Large intestine (tissue), 3 donors: ENCODE data around the gene FAM171A1. TPM values are rescaled to one million over a fixed set of nuclear protein-coding genes. Genes with fewer than 3 reads are reported as not detected.
A peak's percentile ranks its signal among the peaks of the same experiment; 100 is the strongest.

ENCODE experiments used
- DNase-seq, 2 donors: peaks; one replicate each; pipeline versions ENCODE4 v3.0.0 to v3.0.0-alpha.2; 2013
- H3K27ac ChIP-seq: one replicate; pipeline ENCODE4 v1.5.1; 2013; ENCODE audit warnings: low read length
- H3K27me3 ChIP-seq: 2 replicates; pipeline ENCODE4 v1.6.1; 2013; ENCODE audit warnings: low read length; ENCODE audit not compliant: control insufficient read depth, insufficient read depth
- H3K36me3 ChIP-seq: 2 replicates; pipeline ENCODE4 v1.6.1; 2013; ENCODE audit warnings: low read length; ENCODE audit not compliant: control insufficient read depth, insufficient read depth
- H3K4me1 ChIP-seq: one replicate; pipeline ENCODE4 v1.6.1; 2013; ENCODE audit warnings: low read length; ENCODE audit not compliant: control insufficient read depth, insufficient read depth
- H3K4me3 ChIP-seq: one replicate; pipeline ENCODE4 v1.5.1; 2013; ENCODE audit warnings: low read length
- H3K9me3 ChIP-seq: one replicate; pipeline ENCODE4 v1.6.1; 2013; ENCODE audit warnings: mild to moderate bottlenecking, low read depth, low read length, moderate library complexity; ENCODE audit not compliant: control insufficient read depth
- WGBS: methylation state at CpG from one replicate; pipeline ENCODE4 v1.1.5; 2013; ENCODE audit warnings: low lambda C conversion rate; ENCODE audit not compliant: insufficient coverage; 5-methylcytosine and 5-hydroxymethylcytosine counted together
- polyA plus RNA-seq: library from polyadenylated mRNA; unstranded; fragments of 120-200 nt; gene quantifications from one replicate; pipeline ENCODE4 v1.2.1, GENCODE V29; 2013

FAM171A1 gene
- polyA plus RNA-seq, 1 donor = 25.4 TPM

GRCh38 chr10:15321431-15322341 is 49.4 kb downstream of the FAM171A1 start:
- Histone ChIP-seq H3K4me3 (no peak overlapping the region), H3K36me3 (no peaks in the 10 kb centered on the region), H3K27me3 (no peaks in the 10 kb centered on the region), H3K27ac (no peak overlapping the region), H3K4me1 (peaks cover 2% of the 10 kb centered on the region), H3K9me3 (no peaks in the 10 kb centered on the region)
- peak in 1 of 2 donors; percentile 47 for DNase-seq
- no CpG with 5 or more reads among the region's 6 CpGs for WGBS

GRCh38 chr10:15320522-15321203 is 50.4 kb downstream of the FAM171A1 start:
- no peaks in the 10 kb centered on the region for H3K36me3 ChIP-seq
- no peak for DNase-seq
- no peak overlapping the region for H3K4me3 ChIP-seq
- no peaks in the 10 kb centered on the region for H3K9me3 ChIP-seq
- WGBS = 50% methylated on average over 2 of the region's 3 CpGs
- no peaks in the 10 kb centered on the region for H3K27me3 ChIP-seq
- peaks cover 5% of the 10 kb centered on the region for H3K4me1 ChIP-seq
- H3K27ac ChIP-seq = no peak overlapping the region

- H3K36me3 ChIP-seq = no peaks in the 10 kb centered on the region
- H3K27me3 ChIP-seq = no peaks in the 10 kb centered on the region
- 100% methylated on average over 1 of the region's 7 CpGs for WGBS
- H3K27ac ChIP-seq = no peak overlapping the region
- H3K9me3 ChIP-seq = no peaks in the 10 kb centered on the region
- peaks cover 5% of the 10 kb centered on the region for H3K4me1 ChIP-seq
- no peak overlapping the region for H3K4me3 ChIP-seq
- DNase-seq = no peak
These were observed 51.0 kb downstream of the FAM171A1 start for GRCh38 chr10:15320118-15320517.

- DNase-seq = no peak
- Histone ChIP-seq H3K9me3 (no peaks in the 10 kb centered on the region), H3K4me3 (no peak overlapping the region), H3K27me3 (no peaks in the 10 kb centered on the region), H3K36me3 (no peaks in the 10 kb centered on the region), H3K27ac (no peak overlapping the region), H3K4me1 (peaks cover 23% of the 10 kb centered on the region)
- WGBS = 83% methylated on average over 2 of the region's 9 CpGs
These were observed 54.1 kb downstream of the FAM171A1 start for GRCh38 chr10:15316871-15317464.

- Histone ChIP-seq H3K4me1 (peaks cover 22% of the 10 kb centered on the region), H3K36me3 (no peaks in the 10 kb centered on the region), H3K27me3 (no peaks in the 10 kb centered on the region), H3K27ac (no peak overlapping the region), H3K9me3 (no peaks in the 10 kb centered on the region), H3K4me3 (no peak overlapping the region)
- WGBS = no CpG with 5 or more reads among the region's 9 CpGs
- DNase-seq = peak; percentile 64 to 68
These were observed 54.9 kb downstream of the FAM171A1 start for GRCh38 chr10:15316145-15316544.

- H3K4me1 ChIP-seq = peaks cover 22% of the 10 kb centered on the region
- no peaks in the 10 kb centered on the region for H3K9me3 ChIP-seq
- no peak overlapping the region for H3K27ac ChIP-seq
- no peaks in the 10 kb centered on the region for H3K36me3 ChIP-seq
- DNase-seq = no peak
- H3K27me3 ChIP-seq = no peaks in the 10 kb centered on the region
- H3K4me3 ChIP-seq = no peak overlapping the region
- WGBS = 83% methylated on average over 5 of the region's 8 CpGs
These were observed 55.8 kb downstream of the FAM171A1 start for GRCh38 chr10:15315286-15315685.

- no peak for DNase-seq
- H3K27ac ChIP-seq = peak overlapping the region; percentile 40
- H3K36me3 ChIP-seq = no peaks in the 10 kb centered on the region
- H3K4me3 ChIP-seq = no peak overlapping the region
- no CpG with 5 or more reads among the region's 17 CpGs for WGBS
- H3K9me3 ChIP-seq = no peaks in the 10 kb centered on the region
- no peaks in the 10 kb centered on the region for H3K27me3 ChIP-seq
- H3K4me1 ChIP-seq = peaks cover 22% of the 10 kb centered on the region
These were observed 56.5 kb downstream of the FAM171A1 start for GRCh38 chr10:15314482-15315045.

GRCh38 chr10:15313843-15314242 is 57.2 kb downstream of the FAM171A1 start:
- Histone ChIP-seq H3K27ac (peak overlapping the region; percentile 40), H3K36me3 (no peaks in the 10 kb centered on the region), H3K4me3 (no peak overlapping the region), H3K9me3 (no peaks in the 10 kb centered on the region), H3K4me1 (peaks cover 22% of the 10 kb centered on the region), H3K27me3 (no peaks in the 10 kb centered on the region)
- peak; percentile 69 to 88 for DNase-seq
- 0% methylated on average over 2 of the region's 13 CpGs for WGBS

GRCh38 chr10:15313047-15313446 is 58.0 kb downstream of the FAM171A1 start:
- DNase-seq = no peak
- Histone ChIP-seq H3K4me3 (no peak overlapping the region), H3K27me3 (no peaks in the 10 kb centered on the region), H3K4me1 (peaks cover 22% of the 10 kb centered on the region), H3K9me3 (no peaks in the 10 kb centered on the region), H3K27ac (peak overlapping the region; percentile 40), H3K36me3 (no peaks in the 10 kb centered on the region)
- WGBS = no CpG with 5 or more reads among the region's 4 CpGs
